GM21619 (cell line): ENCODE measurements around the gene AXL.

Source experiments
- ATAC-seq: cut with Tn5 transposase; IDR thresholded peaks from one replicate; pipeline ENCODE4 v1.9.1; 2021; ENCODE audit not compliant: unreplicated experiment

Gene AXL

DNA sequence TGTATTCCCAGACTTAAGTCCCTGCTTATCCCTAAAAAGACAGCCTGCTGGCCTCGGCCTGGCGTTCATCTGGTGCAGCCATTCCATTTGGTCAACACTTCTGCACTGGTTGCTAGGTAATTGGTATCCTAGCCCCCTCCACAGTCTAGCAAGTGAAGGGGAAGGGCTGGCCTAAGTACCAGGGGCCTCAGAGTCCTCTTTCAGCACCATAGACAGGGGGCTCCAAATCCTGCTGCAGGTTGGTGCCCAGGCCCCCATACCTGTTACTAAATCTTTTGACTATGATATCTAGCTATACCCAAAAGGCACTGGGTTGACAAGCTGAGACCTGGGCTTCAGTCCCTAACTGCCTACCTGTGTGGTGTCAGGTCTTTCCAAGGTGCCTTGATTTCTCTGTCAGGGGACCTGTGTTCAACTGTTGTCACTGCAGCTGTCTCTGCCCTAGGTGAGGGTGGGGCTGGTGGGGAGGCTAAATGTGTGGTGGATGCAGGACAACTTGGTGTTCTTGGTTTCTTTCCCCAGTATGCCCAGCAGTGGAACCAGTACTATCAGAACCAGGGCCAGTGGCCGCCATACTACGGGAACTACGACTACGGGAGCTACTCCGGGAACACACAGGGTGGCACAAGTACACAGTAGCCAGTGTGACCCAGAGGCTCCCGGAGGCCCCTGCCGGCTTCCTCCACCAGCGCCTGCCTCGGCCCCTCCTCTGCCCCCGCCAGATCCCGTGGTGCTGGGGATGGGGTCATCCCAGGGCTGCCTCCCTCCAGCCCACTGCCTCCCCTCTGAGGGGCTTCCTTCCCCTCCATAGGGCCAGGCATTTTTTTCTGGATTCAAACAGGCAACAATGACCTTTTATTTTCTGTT, 87.1 kb downstream of the AXL start:
- no peak for ATAC-seq

DNA sequence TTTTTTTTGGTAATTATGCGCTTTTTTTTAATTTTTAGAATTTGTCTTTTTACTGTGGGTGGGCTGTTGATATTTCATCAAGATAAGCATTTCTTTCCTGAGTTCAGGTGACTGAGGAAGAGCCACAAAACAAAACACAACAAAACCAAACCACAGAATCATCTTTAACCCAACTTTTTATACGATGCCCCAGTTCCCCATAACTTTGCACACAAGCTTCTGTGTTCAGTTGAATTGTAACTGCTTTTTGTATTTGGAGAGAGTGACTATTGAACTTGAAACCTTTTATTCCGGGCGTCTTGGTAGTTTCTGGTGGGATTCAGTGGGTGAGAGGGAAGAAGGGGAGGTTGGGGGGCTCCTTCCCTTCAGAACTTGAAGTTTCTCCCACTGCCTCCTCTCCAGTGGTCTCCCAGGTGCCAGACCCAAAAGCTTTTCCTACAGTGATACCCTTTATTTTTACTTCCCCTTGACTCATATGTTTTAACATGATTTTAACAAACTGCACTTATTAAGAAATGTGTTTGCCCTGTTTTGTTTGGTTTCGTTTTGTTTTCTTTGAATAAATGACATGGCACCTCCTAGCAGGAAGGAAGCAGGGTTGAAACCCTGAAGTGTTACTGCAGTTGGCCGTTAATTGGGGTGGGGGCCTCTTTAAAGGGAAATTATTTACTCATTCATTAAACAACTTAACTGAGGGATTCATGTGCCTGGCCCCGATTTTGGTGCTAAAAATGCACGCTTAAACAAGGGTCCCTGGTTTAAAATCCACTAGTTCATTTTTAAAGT, 88.3 kb downstream of the AXL start:
- ATAC-seq: no peak

DNA sequence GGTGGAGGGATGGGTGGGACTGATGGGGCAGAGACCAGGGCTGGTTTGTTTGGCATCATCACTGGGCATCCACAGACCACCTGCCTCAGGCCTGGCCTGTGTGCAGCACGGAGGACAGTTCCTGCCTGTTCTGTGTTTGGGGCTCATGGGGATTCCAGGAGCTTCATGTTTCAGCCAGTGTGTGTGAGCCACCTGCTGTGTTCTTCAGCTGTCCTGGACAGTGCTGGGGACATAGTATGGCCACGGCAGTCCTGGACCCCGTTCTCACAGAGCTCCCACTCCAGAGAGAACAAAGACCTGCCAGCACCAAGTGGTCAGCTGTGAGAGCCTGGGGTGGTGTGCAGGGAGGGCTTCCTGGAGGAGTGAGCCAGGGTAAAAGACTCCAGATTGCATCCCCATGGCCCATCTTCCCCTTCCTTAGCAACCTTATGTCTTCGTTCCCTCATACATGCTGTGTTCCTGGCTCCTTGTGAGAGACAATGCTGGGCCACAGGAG, 89.0 kb downstream of the AXL start:
- peak; percentile 5 for ATAC-seq

DNA sequence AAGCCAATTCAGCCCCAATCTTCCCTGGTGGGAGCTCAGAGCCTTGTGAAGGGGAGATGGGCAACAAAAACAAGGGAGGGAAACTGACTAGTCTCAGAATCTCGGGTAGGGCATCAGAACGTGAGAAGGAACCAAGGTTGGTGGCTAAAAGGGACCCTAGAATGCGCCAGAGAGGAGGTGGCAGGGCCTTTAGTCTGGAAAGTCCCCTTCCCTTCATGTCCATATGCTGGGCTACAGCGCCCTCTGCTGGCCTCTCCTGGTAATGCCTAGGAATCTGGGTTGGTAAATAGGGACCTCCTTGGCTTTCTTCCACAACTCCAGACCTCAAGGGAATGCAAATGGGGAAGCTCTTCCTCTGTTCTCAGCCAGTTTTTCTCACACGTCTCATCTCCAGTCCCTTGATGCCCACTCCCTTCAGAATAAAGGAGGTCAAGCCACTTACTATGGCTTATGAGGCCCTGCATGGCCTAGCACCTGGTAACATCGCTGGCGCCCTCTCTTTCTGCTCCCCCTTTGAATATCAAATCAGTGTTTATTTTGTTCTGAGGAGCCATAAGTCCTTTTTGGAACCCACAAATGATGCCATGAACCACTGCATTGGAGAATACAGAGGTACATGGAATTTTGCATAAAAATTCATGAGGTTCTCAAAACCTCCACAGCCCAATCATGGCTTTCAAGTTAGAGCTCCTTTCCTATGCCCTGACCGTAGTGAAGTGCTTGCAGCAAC, 89.6 kb downstream of the AXL start:
- ATAC-seq: peak; percentile 43

DNA sequence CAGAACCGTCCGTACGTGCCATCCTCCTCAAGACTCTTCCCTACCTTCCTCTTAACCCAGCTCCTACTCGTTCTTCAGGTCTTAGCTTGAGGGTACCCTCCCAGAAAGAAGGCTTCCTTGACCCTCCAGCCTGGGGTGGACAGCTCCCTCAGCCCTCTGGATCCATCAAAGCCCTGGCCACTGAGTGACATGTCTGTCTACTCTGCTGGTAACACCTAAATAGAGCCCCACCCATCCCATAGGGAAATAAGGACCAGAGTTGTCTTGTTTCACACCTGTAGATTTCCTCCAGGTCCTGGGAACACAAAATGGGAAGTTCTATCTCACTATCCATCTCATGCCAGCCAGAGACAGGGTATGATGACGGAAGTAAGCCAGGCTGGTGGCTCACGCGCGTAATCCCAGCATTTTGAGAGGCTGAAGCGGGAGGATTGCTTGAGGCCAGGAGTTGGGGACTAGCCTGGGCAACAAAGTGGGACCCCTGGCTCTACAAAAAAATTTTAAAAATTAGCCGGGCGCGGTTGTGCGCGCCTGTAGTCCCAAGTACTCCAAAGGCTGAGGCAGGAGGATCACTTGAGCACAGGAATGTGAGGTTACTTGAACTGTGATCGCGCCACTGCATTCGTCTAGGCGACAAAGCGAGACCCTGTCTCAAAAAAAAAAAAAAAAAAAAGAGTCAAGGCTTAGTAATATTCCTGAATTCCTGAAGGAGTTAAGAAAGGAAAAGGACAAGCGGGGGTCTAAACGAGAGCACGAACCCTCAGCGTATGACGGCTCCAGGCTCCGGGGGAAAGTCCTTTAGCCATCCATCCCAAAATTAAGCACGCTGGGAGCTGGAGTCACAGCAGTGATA, 90.4 kb downstream of the AXL start:
- peak; percentile 9 for ATAC-seq

DNA sequence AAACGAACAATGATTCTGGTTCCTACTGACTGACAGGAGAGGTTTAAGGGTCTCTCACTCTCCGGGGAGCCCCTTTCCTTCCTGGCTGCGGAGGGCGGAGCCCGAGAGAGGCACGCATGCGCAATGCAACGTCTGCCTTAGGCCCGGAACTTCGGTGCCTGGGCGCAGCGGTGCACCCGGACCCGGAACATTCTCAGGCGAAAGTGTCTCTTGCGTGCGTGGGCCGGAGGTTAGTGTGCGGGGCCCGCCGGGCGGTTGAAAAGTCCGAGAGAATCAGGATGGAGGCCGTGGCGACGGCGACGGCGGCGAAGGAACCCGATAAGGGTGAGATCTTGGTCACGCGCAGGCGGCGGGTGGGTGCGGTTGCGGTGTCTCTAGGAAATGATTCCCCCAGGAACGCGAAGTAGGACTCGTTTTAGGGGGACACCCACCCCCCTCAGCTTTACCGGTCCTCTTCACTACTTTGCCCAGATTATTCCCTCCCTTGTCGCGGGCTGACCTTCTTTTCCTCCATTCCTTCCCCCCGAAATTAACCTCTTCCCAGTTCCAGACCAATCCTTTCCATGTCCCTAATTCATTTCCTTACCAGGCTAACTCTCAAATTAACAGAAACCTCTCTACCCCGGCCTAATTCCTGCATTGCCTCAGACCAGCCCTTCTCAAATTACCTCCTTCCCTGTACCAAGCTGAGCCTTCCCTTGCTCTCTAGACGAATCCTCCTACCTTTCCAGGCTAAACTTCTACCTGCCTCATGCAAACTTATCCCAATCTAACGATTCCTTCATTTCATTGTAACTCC, 91.2 kb downstream of the AXL start, which contains the start of gene CCDC97:
TSS of gene CCDC97 (plus strand) at position 140 of the 799 bp plus-strand sequence. CDS start at position 279, 139 bp downstream.
- ATAC-seq: peak; percentile 50

DNA sequence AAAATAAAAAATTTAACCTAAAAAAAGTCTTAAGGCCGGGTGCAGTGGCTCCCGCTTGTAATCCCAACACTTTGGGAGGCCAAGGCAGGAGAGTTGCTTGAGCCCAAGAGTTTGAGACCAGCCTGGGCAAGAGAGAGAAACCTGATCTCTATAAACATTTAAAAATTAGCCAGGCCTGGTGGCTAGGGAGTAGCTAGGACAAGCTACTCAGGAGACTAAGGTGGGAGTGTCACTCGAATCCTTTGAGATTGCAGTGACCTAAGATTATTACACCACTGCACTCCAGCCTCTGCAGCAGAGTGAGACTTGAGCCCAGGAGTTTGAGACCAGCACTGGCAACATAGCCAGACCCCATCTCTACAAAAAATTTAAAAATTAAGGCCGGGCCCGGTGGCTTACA, 92.0 kb downstream of the AXL start:
- ATAC-seq: no peak
